Measurements from ENCODE around the gene RGS14. TPM values are rescaled to one million over a fixed set of nuclear protein-coding genes. Genes with fewer than 3 reads are reported as not detected.
"Not testable (repeated sequence)": the region's sequence is repeated elsewhere in the genome, so short reads cannot be mapped to it uniquely, and the experiment has no call there.

RGS14 gene
- polyA plus RNA-seq, 1 donor (not counting 4 experiments of a cell fraction or from before 2014, with no cell fraction given) = 8.6 TPM

- Histone ChIP-seq H3K79me2 (ENCODE audit: control insufficient read depth, insufficient read depth, low read length) (no peaks in the 10 kb centered on the region), H3K27me3 (ENCODE audit: control insufficient read depth, extremely low read depth, insufficient read depth, low read length) (no peaks in the 10 kb centered on the region), H3K4me3 (ENCODE audit: control insufficient read depth in 2 of 3, extremely low read depth in 1 of 3, insufficient read depth in 2 of 3, low read depth in 1 of 3, low read length in 3 of 3) (no peak overlapping the region), H4K20me1 (ENCODE audit: control insufficient read depth, extremely low read depth, insufficient read depth, low read length) (no peaks in the 10 kb centered on the region), H3K27ac (ENCODE audit: control insufficient read depth, insufficient read depth, low read length) (no peak overlapping the region), H3K9ac (ENCODE audit: control insufficient read depth, extremely low read depth, insufficient read depth, low read length) (no peak overlapping the region), H3K4me1 (ENCODE audit: control insufficient read depth, extremely low read depth, insufficient read depth, low read length) (peaks cover 39% of the 10 kb centered on the region), H2AFZ (ENCODE audit: control insufficient read depth, low read length) (no peak overlapping the region), H3K9me3 (ENCODE audit: control insufficient read depth, low read depth, low read length) (no peaks in the 10 kb centered on the region), H3K36me3 (ENCODE audit: control insufficient read depth in 2 of 2, extremely low read depth in 1 of 2, insufficient read depth in 2 of 2, low read length in 2 of 2) (no peaks in the 10 kb centered on the region), H3K4me2 (ENCODE audit: control insufficient read depth, extremely low read depth, insufficient read depth, low read depth, low read length) (no peak overlapping the region), H3K9me1 (ENCODE audit: control insufficient read depth, extremely low read depth, insufficient read depth, low read length) (no peaks in the 10 kb centered on the region)
- dilution Hi-C loops (cut with MboI; ENCODE audit: extremely low pct_ligation_motif_present, low sequenced_read_pairs) = no loop called here
- DNase-seq (ENCODE audit: low read depth, low spot score) (no peak), FAIRE-seq (no peak)
- TF ChIP-seq EZH2 (IDR thresholded peaks at IDR 0.05; ENCODE audit: low read length) (no peak), CTCF (optimal IDR thresholded peaks at IDR 0.05 in 1 of 3, IDR thresholded peaks at IDR 0.05 in 1 of 3, conservative IDR thresholded peaks at IDR 0.05 in 1 of 3; ENCODE audit: extremely low read depth in 1 of 3, insufficient read depth in 2 of 3, low read length in 3 of 3) (no peak)
These were observed 1.7 kb downstream of the RGS14 start for GRCh38 chr5:177359451-177359851.

- dilution Hi-C loops (cut with MboI; ENCODE audit: extremely low pct_ligation_motif_present, low sequenced_read_pairs) = no loop called here
- no peak overlapping the region for H3K4me3 ChIP-seq (ENCODE audit: control insufficient read depth in 2 of 3, extremely low read depth in 1 of 3, insufficient read depth in 2 of 3, low read depth in 1 of 3, low read length in 3 of 3)
- FAIRE-seq = no peak
- H3K27me3 ChIP-seq (ENCODE audit: control insufficient read depth, extremely low read depth, insufficient read depth, low read length) = no peaks in the 10 kb centered on the region
- H3K9ac ChIP-seq (ENCODE audit: control insufficient read depth, extremely low read depth, insufficient read depth, low read length) = no peak overlapping the region
- no peak overlapping the region for H2AFZ ChIP-seq (ENCODE audit: control insufficient read depth, low read length)
- no peaks in the 10 kb centered on the region for H3K36me3 ChIP-seq (ENCODE audit: control insufficient read depth in 2 of 2, extremely low read depth in 1 of 2, insufficient read depth in 2 of 2, low read length in 2 of 2)
- H3K9me3 ChIP-seq (ENCODE audit: control insufficient read depth, low read depth, low read length) = no peaks in the 10 kb centered on the region
- H4K20me1 ChIP-seq (ENCODE audit: control insufficient read depth, extremely low read depth, insufficient read depth, low read length) = no peaks in the 10 kb centered on the region
- no peaks in the 10 kb centered on the region for H3K9me1 ChIP-seq (ENCODE audit: control insufficient read depth, extremely low read depth, insufficient read depth, low read length)
- no peak overlapping the region for H3K4me2 ChIP-seq (ENCODE audit: control insufficient read depth, extremely low read depth, insufficient read depth, low read depth, low read length)
- H3K79me2 ChIP-seq (ENCODE audit: control insufficient read depth, insufficient read depth, low read length) = no peaks in the 10 kb centered on the region
- no peak for TF ChIP-seq EZH2 (IDR thresholded peaks at IDR 0.05; ENCODE audit: low read length)
- TF ChIP-seq CTCF (optimal IDR thresholded peaks at IDR 0.05 in 1 of 3, IDR thresholded peaks at IDR 0.05 in 1 of 3, conservative IDR thresholded peaks at IDR 0.05 in 1 of 3; ENCODE audit: extremely low read depth in 1 of 3, insufficient read depth in 2 of 3, low read length in 3 of 3) = no peak
- H3K4me1 ChIP-seq (ENCODE audit: control insufficient read depth, extremely low read depth, insufficient read depth, low read length) = peaks cover 39% of the 10 kb centered on the region
- no peak for DNase-seq (ENCODE audit: low read depth, low spot score)
- no peak overlapping the region for H3K27ac ChIP-seq (ENCODE audit: control insufficient read depth, insufficient read depth, low read length)
These were observed 2.1 kb downstream of the RGS14 start for GRCh38 chr5:177359860-177360259.

- H3K4me1 ChIP-seq (ENCODE audit: control insufficient read depth, extremely low read depth, insufficient read depth, low read length) = peaks cover 39% of the 10 kb centered on the region
- H3K9me3 ChIP-seq (ENCODE audit: control insufficient read depth, low read depth, low read length); FAIRE-seq; H3K4me2 ChIP-seq (ENCODE audit: control insufficient read depth, extremely low read depth, insufficient read depth, low read depth, low read length); H3K9me1 ChIP-seq (ENCODE audit: control insufficient read depth, extremely low read depth, insufficient read depth, low read length); DNase-seq (ENCODE audit: low read depth, low spot score); H4K20me1 ChIP-seq (ENCODE audit: control insufficient read depth, extremely low read depth, insufficient read depth, low read length); H3K27me3 ChIP-seq (ENCODE audit: control insufficient read depth, extremely low read depth, insufficient read depth, low read length); H3K36me3 ChIP-seq (ENCODE audit: control insufficient read depth in 2 of 2, extremely low read depth in 1 of 2, insufficient read depth in 2 of 2, low read length in 2 of 2); H3K9ac ChIP-seq (ENCODE audit: control insufficient read depth, extremely low read depth, insufficient read depth, low read length); H3K27ac ChIP-seq (ENCODE audit: control insufficient read depth, insufficient read depth, low read length); dilution Hi-C loops (cut with MboI; ENCODE audit: extremely low pct_ligation_motif_present, low sequenced_read_pairs); H3K4me3 ChIP-seq (ENCODE audit: control insufficient read depth in 2 of 3, extremely low read depth in 1 of 3, insufficient read depth in 2 of 3, low read depth in 1 of 3, low read length in 3 of 3); H2AFZ ChIP-seq (ENCODE audit: control insufficient read depth, low read length); H3K79me2 ChIP-seq (ENCODE audit: control insufficient read depth, insufficient read depth, low read length): not testable (repeated sequence)
These were observed 3.0 kb downstream of the RGS14 start for GRCh38 chr5:177360740-177361139.
